D721Med (cell line): ENCODE data around the gene TTLL12.
"Not testable (repeated sequence)": the region's sequence is repeated elsewhere in the genome, so short reads cannot be mapped to it uniquely, and the experiment has no call there.

ENCODE experiments used
- DNase-seq: peaks from one replicate; pipeline ENCODE4 v3.0.0; 2011; ENCODE audit warnings: low spot score; ENCODE audit not compliant: insufficient read length
- FAIRE-seq: peaks from 2 replicates; lab custom pipeline; 2011; peaks lifted over from hg19 to GRCh38; lab: Jason Lieb, UNC
- CTCF ChIP-seq: IDR thresholded peaks from 2 replicates; pipeline ENCODE4 v1.5.1; 2012; ENCODE audit warnings: mild to moderate bottlenecking, control low read depth; ENCODE audit not compliant: insufficient read depth; ENCODE audit errors: missing control alignments

The TTLL12 gene

GRCh38 chr22:43147821-43148220 is 39.1 kb downstream of the TTLL12 start:
- no peak for DNase-seq
- no peak for FAIRE-seq
- TF ChIP-seq CTCF, result no peak

GRCh38 chr22:43146332-43146731 is 40.6 kb downstream of the TTLL12 start:
- not testable (repeated sequence) for DNase-seq, FAIRE-seq

GRCh38 chr22:43145371-43145770 is 41.6 kb downstream of the TTLL12 start:
- not testable (repeated sequence) for DNase-seq, FAIRE-seq

- no peak for DNase-seq
- no peak for FAIRE-seq
- TF ChIP-seq CTCF, result no peak
Observed at GRCh38 chr22:43144949-43145348, 42.0 kb downstream of the TTLL12 start.

- TF ChIP-seq CTCF, result no peak
- DNase-seq (peak; percentile 63), FAIRE-seq (no peak)
Observed at GRCh38 chr22:43142880-43143562, 43.9 kb downstream of the TTLL12 start, which contains the start of gene MCAT. MCAT (minus strand) TSS chr22:43143398; CDS start chr22:43143348, 50 bp downstream.

GRCh38 chr22:43136801-43137200 is 50.1 kb downstream of the TTLL12 start:
- FAIRE-seq, result no peak
- no peak for TF ChIP-seq CTCF
- no peak for DNase-seq

- FAIRE-seq, result no peak
- peak; percentile 65 for TF ChIP-seq CTCF
- peak; percentile 39 for DNase-seq
Observed at GRCh38 chr22:43136255-43136654, 50.7 kb downstream of the TTLL12 start.

- FAIRE-seq (no peak), DNase-seq (no peak)
- no peak for TF ChIP-seq CTCF
Observed at GRCh38 chr22:43135565-43135964, 51.4 kb downstream of the TTLL12 start.
